NOMO-1 (cell line): Measurements from ENCODE around the gene GRIK4.

Experiments used
- DNase-seq, 2 experiments: peaks; one replicate each; lab custom pipeline; 2025; ENCODE audit not compliant: unreplicated experiment in 2 of 2; lab: John Stamatoyannopoulos, UW

The GRIK4 gene

GRCh38 chr11:120546312-120547205 lies 35.0 kb downstream of the GRIK4 start:
- no peak for DNase-seq

GRCh38 chr11:120547316-120547715 lies 35.8 kb downstream of the GRIK4 start:
- no peak for DNase-seq

- DNase-seq, result no peak
Observed at GRCh38 chr11:120547811-120548681, 36.5 kb downstream of the GRIK4 start.

- no peak for DNase-seq
Observed at GRCh38 chr11:120548682-120549209, 37.2 kb downstream of the GRIK4 start.

GRCh38 chr11:120549346-120549745 lies 37.8 kb downstream of the GRIK4 start:
- DNase-seq, result no peak

GRCh38 chr11:120550007-120550406 lies 38.5 kb downstream of the GRIK4 start:
- no peak for DNase-seq

GRCh38 chr11:120551191-120551590 lies 39.6 kb downstream of the GRIK4 start:
- no peak for DNase-seq

- DNase-seq, result no peak
Observed at GRCh38 chr11:120554766-120555432, 43.4 kb downstream of the GRIK4 start.

- no peak for DNase-seq
Observed at GRCh38 chr11:120555433-120555773, 43.9 kb downstream of the GRIK4 start.

GRCh38 chr11:120556797-120557196 lies 45.2 kb downstream of the GRIK4 start:
- peak in 1 of 2 experiments; percentile 58 for DNase-seq

- no peak for DNase-seq
Observed at GRCh38 chr11:120558744-120559431, 47.3 kb downstream of the GRIK4 start.

GRCh38 chr11:120561286-120561685 lies 49.7 kb downstream of the GRIK4 start:
- no peak for DNase-seq

- DNase-seq, result no peak
Observed at GRCh38 chr11:120562806-120563425, 51.4 kb downstream of the GRIK4 start.

- DNase-seq, result no peak
Observed at GRCh38 chr11:120563703-120564572, 52.4 kb downstream of the GRIK4 start.

- no peak for DNase-seq
Observed at GRCh38 chr11:120564573-120565311, 53.2 kb downstream of the GRIK4 start.

GRCh38 chr11:120565466-120566155 lies 54.1 kb downstream of the GRIK4 start:
- DNase-seq, result no peak

- no peak for DNase-seq
Observed at GRCh38 chr11:120566176-120566575, 54.6 kb downstream of the GRIK4 start.
